Ovary (tissue), 9 donors: ENCODE measurements around the gene UMAD1. TPM values are rescaled to one million over a fixed set of nuclear protein-coding genes. Genes with fewer than 3 reads are reported as not detected.

Source experiments
- DNase-seq, 5 donors: peaks; one replicate each; pipeline ENCODE4 v3.0.0-alpha.2; 2019 to 2020
- H3K27ac ChIP-seq, 2 donors: fragments of 200-600 bp; one replicate each; pipeline versions ENCODE4 v1.5.1 to v1.8.0; 2019 to 2022
- H3K27me3 ChIP-seq: fragments of 200-600 bp; one replicate; pipeline ENCODE4 v1.8.0; 2022
- H3K36me3 ChIP-seq: fragments of 200-600 bp; sonication (generic); one replicate; pipeline ENCODE4 v1.5.1; 2019
- H3K4me1 ChIP-seq: one replicate; pipeline ENCODE4 v1.8.1; 2013; ENCODE audit warnings: mild to moderate bottlenecking, moderate library complexity; ENCODE audit not compliant: insufficient read depth
- H3K4me3 ChIP-seq: fragments of 200-600 bp; sonication (generic); one replicate; pipeline ENCODE4 v1.5.1; 2017
- H3K9me3 ChIP-seq, 2 donors: fragments of 200-600 bp in 1 of 2; sonication (generic) in 1 of 2; one replicate each; pipeline versions ENCODE4 v1.5.1 to v1.8.1; 2013 to 2019; ENCODE audit warnings: mild to moderate bottlenecking in 1 of 2, moderate library complexity in 1 of 2
- EP300 ChIP-seq: sonication (generic); formaldehyde crosslinking; IDR thresholded peaks from one replicate; pipeline ENCODE4 v1.6.1; 2017; ENCODE audit warnings: antibody characterized with exemption
- POLR2A ChIP-seq: fragments of 450-650 bp; IDR thresholded peaks from one replicate; pipeline ENCODE4 v1.6.1; 2017; ENCODE audit warnings: antibody characterized with exemption, mild to moderate bottlenecking, moderate library complexity
- WGBS, 3 donors: extraction: QIAGEN DNeasy Blood & Tissue Kit in 1 of 3; methylation state at CpG; one replicate each; pipeline versions ENCODE4 v1.1.5 to v1.1.7; 2013 to 2017; 5-methylcytosine and 5-hydroxymethylcytosine counted together
- intact Hi-C, 4 donors: fragments of 100-400 bp; cut with DNase I; formaldehyde crosslinking; loops; one replicate each; pipeline versions ENCODE4 v1.11.0 to v1.15.1; 2022 to 2023
- polyA plus RNA-seq, 2 donors: library from polyadenylated mRNA; stranded (reverse); fragments of 200-250 nt in 1 of 2; fragments of 350-450 nt in 1 of 2; fragmentation: Illumina TruSeq in 1 of 2; extraction: RNeasy Lipid Tissue Mini Kit (QIAGEN cat#74804) in 1 of 2; gene quantifications; one replicate each; pipeline ENCODE4 v1.2.3, GENCODE V29; 2013 to 2014
- total RNA-seq, 7 donors: library from RNA; depleted of rRNA in 2 of 7; stranded (reverse); fragments of >200 nt in 2 of 7; fragmentation: NEBNext Ultra II Directional in 3 of 7; extraction: Animal tissue kit (Norgen Biotek cat#: 25700) in 3 of 7; gene quantifications; one replicate each; pipeline versions ENCODE4 v1.1.0 to v1.2.4, GENCODE V29; 2016 to 2023
- TF ChIP-seq, protein P1 (sequence below), 3 donors: fragments of 450-650 bp in 2 of 3; fragments of 200-600 bp in 1 of 3; IDR thresholded peaks; one replicate each; pipeline versions ENCODE4 v1.5.1 to v1.8.0; 2016 to 2022; ENCODE audit warnings: antibody characterized with exemption in 3 of 3, mild to moderate bottlenecking in 1 of 3
- donor health status: DM: no; HTN: no; CAD: no; lungs with moderate emphysema.
- donor health status: DM: no; HTN: no; CAD: no.
- donor health status: Bipolar disorder and iron deficiency.
- donor health status: DM: yes; HTN: yes; CAD: no.
- donor health status: DM: no; HTN: no; CAD: no.
- donor health status: DM: yes; HTN: yes; CAD: no.

The UMAD1 gene
- total and polyA plus RNA-seq, 9 donors, result 10.4 to 19.1 (median 16.2) TPM

DNA sequence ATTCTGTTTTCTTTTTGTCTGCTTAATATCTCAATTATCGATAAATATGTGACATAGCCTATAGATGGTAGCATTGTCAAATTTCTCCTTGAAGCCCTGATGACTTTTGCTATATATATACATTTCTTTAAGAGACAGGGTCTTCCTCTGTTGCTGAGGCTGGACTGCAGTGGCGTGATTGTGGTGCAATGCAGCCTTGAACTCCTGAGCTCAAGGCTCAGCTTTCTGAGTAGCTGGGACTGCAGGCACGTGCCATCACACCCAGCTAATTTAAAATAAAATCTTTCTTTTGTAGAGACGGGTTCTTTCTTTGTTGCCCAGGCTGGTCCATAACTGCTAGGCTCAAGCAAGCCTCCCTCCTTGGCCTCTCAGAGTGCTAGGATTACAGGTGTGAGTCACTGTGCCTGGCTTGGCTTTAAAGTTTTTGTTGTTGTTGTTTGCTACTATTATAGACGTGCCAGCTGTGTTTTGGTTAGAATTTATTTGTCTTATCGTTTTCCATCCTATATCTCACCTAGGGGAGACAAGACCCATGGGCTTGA lies 7.0 kb downstream of the UMAD1 start:
- H3K27me3 ChIP-seq, result no peaks in the 10 kb centered on the region
- WGBS, 3 donors, result 69 to 81% (median 71%) methylated on average over 5 to 6 of the region's 6 CpGs
- no peak overlapping the region for H3K4me3 ChIP-seq
- H3K36me3 ChIP-seq, result no peaks in the 10 kb centered on the region
- intact Hi-C loops, result no loop called here
- no peaks in the 10 kb centered on the region for H3K4me1 ChIP-seq
- DNase-seq, result no peak
- no peaks in the 10 kb centered on the region for H3K9me3 ChIP-seq
- H3K27ac ChIP-seq, result no peak overlapping the region
- no peak for TF ChIP-seq EP300

DNA sequence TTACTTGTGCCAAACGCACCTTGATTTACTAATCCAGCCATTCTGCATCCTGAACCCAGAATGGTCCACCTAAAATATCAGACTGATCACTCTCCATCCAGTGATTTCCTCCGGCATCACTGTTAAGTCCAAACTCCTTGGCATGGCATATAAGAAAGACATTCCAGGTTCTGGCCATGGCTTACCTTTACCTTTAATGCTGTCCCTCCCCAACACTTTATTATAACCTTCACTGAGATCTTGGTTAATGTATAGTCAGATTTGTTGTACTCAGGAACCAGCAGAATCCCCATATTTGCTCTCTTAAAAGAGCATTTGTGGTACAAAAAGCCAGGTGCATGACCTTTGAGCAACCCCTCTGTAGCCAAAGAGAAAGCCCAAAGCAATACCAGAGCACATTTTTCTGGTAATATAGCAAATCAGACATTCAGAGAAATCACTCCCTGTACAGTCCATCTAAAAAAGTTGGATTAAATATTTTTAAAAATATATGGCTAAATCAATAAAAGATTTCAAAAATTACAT lies 10.2 kb downstream of the UMAD1 start:
- WGBS, 3 donors, result 94 to 96% (median 96%) methylated on average over 2 of the region's 2 CpGs
- H3K9me3 ChIP-seq, result no peaks in the 10 kb centered on the region
- H3K27ac ChIP-seq, result no peak overlapping the region
- no peak for DNase-seq
- TF ChIP-seq EP300 (no peak), POLR2A (no peak)
- TF ChIP-seq, protein P1, sequence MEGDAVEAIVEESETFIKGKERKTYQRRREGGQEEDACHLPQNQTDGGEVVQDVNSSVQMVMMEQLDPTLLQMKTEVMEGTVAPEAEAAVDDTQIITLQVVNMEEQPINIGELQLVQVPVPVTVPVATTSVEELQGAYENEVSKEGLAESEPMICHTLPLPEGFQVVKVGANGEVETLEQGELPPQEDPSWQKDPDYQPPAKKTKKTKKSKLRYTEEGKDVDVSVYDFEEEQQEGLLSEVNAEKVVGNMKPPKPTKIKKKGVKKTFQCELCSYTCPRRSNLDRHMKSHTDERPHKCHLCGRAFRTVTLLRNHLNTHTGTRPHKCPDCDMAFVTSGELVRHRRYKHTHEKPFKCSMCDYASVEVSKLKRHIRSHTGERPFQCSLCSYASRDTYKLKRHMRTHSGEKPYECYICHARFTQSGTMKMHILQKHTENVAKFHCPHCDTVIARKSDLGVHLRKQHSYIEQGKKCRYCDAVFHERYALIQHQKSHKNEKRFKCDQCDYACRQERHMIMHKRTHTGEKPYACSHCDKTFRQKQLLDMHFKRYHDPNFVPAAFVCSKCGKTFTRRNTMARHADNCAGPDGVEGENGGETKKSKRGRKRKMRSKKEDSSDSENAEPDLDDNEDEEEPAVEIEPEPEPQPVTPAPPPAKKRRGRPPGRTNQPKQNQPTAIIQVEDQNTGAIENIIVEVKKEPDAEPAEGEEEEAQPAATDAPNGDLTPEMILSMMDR (IDR thresholded peaks at IDR 0.05), result no peak
- no peaks in the 10 kb centered on the region for H3K36me3 ChIP-seq
- no peaks in the 10 kb centered on the region for H3K4me1 ChIP-seq
- intact Hi-C loops, result no loop called here
- no peak overlapping the region for H3K4me3 ChIP-seq
- no peaks in the 10 kb centered on the region for H3K27me3 ChIP-seq

DNA sequence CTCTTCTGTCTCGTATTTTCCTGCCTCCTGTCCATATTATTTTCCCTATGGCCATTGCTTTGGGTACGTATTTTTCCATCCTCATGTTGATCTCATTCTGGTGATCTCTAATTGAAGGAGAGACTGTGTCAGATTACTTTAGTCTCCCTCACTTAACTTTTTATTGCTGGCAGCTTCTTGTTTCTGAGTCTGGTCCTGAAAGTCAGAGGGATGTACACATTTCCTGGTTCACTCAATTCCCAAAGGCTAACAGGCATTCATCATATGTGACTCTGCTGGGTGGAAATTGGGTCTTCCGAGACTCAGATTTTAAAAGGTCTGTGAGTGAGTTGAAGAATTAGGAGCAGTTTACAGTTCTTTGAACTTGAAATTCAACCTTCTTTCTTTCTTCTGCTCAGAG lies 10.9 kb downstream of the UMAD1 start:
- no peak for DNase-seq
- Histone ChIP-seq H3K4me3 (no peak overlapping the region), H3K9me3 (no peaks in the 10 kb centered on the region), H3K36me3 (no peaks in the 10 kb centered on the region), H3K27ac (no peak overlapping the region), H3K4me1 (no peaks in the 10 kb centered on the region), H3K27me3 (no peaks in the 10 kb centered on the region)
- intact Hi-C loops, result no loop called here
- 55 to 72% (median 70%) methylated on average over 3 of the region's 3 CpGs for WGBS, 3 donors
- TF ChIP-seq EP300 (no peak), POLR2A (no peak)
- TF ChIP-seq, protein P1 (IDR thresholded peaks at IDR 0.05), result no peak

DNA sequence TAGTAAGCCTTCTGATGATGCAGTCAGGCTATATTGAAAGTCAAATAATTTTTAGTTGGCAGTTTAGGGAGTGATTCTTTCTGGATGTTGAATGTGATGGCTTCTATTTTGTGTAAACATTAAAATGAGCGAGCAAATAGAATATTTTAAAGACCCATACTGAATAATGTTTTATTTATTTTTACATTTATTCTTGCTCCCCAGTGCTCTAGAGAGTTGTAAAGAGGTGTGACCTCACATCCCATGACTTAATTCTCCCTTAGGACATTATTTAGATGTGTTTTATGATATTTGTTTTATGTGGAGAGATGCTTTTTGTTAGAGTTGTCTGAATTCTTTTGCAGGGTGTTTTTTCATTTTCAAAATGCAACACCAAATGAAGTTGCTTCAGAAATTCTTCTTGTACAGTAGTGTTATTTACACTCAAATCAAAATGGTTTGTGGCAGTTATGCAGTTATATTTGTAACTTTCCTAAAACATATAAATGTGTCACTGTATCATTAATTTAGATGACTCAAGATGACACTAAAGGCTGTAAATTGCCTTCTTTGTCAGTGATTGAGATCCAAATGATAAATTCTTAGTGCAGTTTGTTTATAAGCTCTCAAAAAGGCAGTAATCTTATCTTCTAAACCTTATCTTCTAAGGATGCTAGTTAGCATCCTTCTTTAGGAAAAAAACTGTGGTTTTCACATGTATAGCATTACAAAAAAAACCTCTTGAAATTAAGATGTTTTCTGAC lies 12.4 kb downstream of the UMAD1 start:
- intact Hi-C loops, result no loop called here
- TF ChIP-seq EP300 (no peak), POLR2A (no peak)
- TF ChIP-seq, protein P1 (IDR thresholded peaks at IDR 0.05), result no peak

More for the DNA sequence above, 12.4 kb downstream of the UMAD1 start:
- no peak for DNase-seq
- Histone ChIP-seq H3K36me3 (no peaks in the 10 kb centered on the region), H3K27ac (no peak overlapping the region), H3K9me3 (no peaks in the 10 kb centered on the region), H3K4me3 (no peak overlapping the region), H3K4me1 (no peaks in the 10 kb centered on the region), H3K27me3 (no peaks in the 10 kb centered on the region)
- 70 to 81% (median 74%) methylated on average over 1 of the region's 1 CpG for WGBS, 3 donors
